GM23338 (cell line): ENCODE results near the gene TMEM125. TPM values are rescaled to one million over a fixed set of nuclear protein-coding genes. Genes with fewer than 3 reads are reported as not detected.

Source experiments
- ATAC-seq: fragments of 200-7000 bp; cut with Tn5 transposase; 3 replicates; pipeline ENCODE4 v1.9.1; 2020
- DNase-seq: peaks from one replicate; pipeline ENCODE4 v3.0.0-alpha.2; 2015; ENCODE audit warnings: low spot score
- H2AFZ ChIP-seq: fragments of 200-600 bp; sonication (generic); 2 replicates; pipeline ENCODE4 v1.8.0; 2016; ENCODE audit warnings: antibody characterized with exemption, mild to moderate bottlenecking, moderate library complexity
- H3F3A ChIP-seq: fragments of 200-600 bp; sonication (generic); replicated peaks from 2 replicates; pipeline ENCODE4 v1.8.0; 2017; ENCODE audit warnings: antibody characterized with exemption, mixed run types, low read depth
- H3K27ac ChIP-seq: fragments of 200-600 bp; sonication (generic); 2 replicates; pipeline ENCODE4 v1.6.1; 2016; ENCODE audit warnings: low read depth
- H3K27me3 ChIP-seq: fragments of 200-600 bp; sonication (generic); 2 replicates; pipeline ENCODE4 v1.8.0; 2016; ENCODE audit warnings: mild to moderate bottlenecking, mixed run types, moderate library complexity; ENCODE audit not compliant: insufficient read depth
- H3K36me3 ChIP-seq: fragments of 200-600 bp; sonication (generic); 2 replicates; pipeline ENCODE4 v1.8.0; 2016; ENCODE audit warnings: mild to moderate bottlenecking; ENCODE audit not compliant: insufficient read depth
- H3K4me1 ChIP-seq: fragments of 200-600 bp; sonication (generic); 2 replicates; pipeline ENCODE4 v1.8.0; 2016; ENCODE audit warnings: mild to moderate bottlenecking, moderate library complexity; ENCODE audit not compliant: insufficient read depth
- H3K4me2 ChIP-seq: fragments of 200-600 bp; sonication (generic); 2 replicates; pipeline ENCODE4 v1.7.1; 2017; ENCODE audit warnings: mixed run types
- H3K4me3 ChIP-seq: fragments of 200-600 bp; sonication (generic); 2 replicates; pipeline ENCODE4 v1.6.1; 2016; ENCODE audit warnings: mixed run types
- H3K79me2 ChIP-seq: fragments of 200-600 bp; sonication (generic); replicated peaks from 2 replicates; pipeline ENCODE4 v1.8.0; 2017; ENCODE audit warnings: mild to moderate bottlenecking; ENCODE audit not compliant: insufficient read depth
- H3K9me2 ChIP-seq: fragments of 200-600 bp; sonication (generic); 2 replicates; pipeline ENCODE4 v1.8.0; 2017; ENCODE audit not compliant: insufficient read depth
- H4K20me1 ChIP-seq: fragments of 200-600 bp; sonication (generic); replicated peaks from 2 replicates; pipeline ENCODE4 v1.8.0; 2017; ENCODE audit warnings: mild to moderate bottlenecking; ENCODE audit not compliant: insufficient read depth
- H3K27ac Mint-ChIP-seq: 2 replicates; pipeline ENCODE4 v1.8.0; 2020; ENCODE audit warnings: inconsistent platforms, mild to moderate bottlenecking, moderate library complexity, mixed read lengths
- H3K27me3 Mint-ChIP-seq: 3 replicates; pipeline ENCODE4 v1.8.0; 2022; ENCODE audit warnings: low read depth, mild to moderate bottlenecking, moderate library complexity, mixed read lengths, inconsistent platforms; ENCODE audit not compliant: insufficient read depth, poor library complexity
- H3K36me3 Mint-ChIP-seq: 3 replicates; pipeline ENCODE4 v1.8.0; 2021; ENCODE audit warnings: low read depth, mild to moderate bottlenecking, inconsistent platforms, moderate library complexity, mixed read lengths
- H3K4me1 Mint-ChIP-seq: 3 replicates; pipeline ENCODE4 v1.8.0; 2020; ENCODE audit warnings: mild to moderate bottlenecking, inconsistent platforms, mixed read lengths
- H3K4me3 Mint-ChIP-seq: 3 replicates; pipeline ENCODE4 v1.8.0; 2021; ENCODE audit warnings: moderate library complexity, mild to moderate bottlenecking, inconsistent platforms, mixed read lengths
- H3K9me3 Mint-ChIP-seq: 3 replicates; pipeline ENCODE4 v1.8.0; 2020; ENCODE audit warnings: moderate library complexity, mild to moderate bottlenecking, inconsistent platforms, mixed read lengths
- CREB1 ChIP-seq: fragments of 250-450 bp; sonication (Bioruptor Pico); IDR thresholded peaks from 2 replicates; pipeline ENCODE4 v1.5.0; 2020; ENCODE audit warnings: low read depth, mild to moderate bottlenecking, moderate library complexity
- ETS1 ChIP-seq: IDR thresholded peaks from 2 replicates; pipeline ENCODE4 v1.6.1; 2016; ENCODE audit warnings: antibody characterized with exemption
- EZH2 ChIP-seq: fragments of 200-600 bp; sonication (generic); IDR thresholded peaks from one replicate; pipeline ENCODE4 v1.8.0; 2017; ENCODE audit warnings: antibody characterized with exemption, mild to moderate bottlenecking, low read depth; ENCODE audit not compliant: unreplicated experiment
- EZH2phosphoT487 ChIP-seq: fragments of 200-600 bp; sonication (generic); IDR thresholded peaks from one replicate; pipeline ENCODE4 v1.8.1; 2018; ENCODE audit warnings: antibody characterized with exemption; ENCODE audit not compliant: unreplicated experiment
- JUNB ChIP-seq: IDR thresholded peaks from one replicate; pipeline ENCODE4 v1.6.1; 2016; ENCODE audit warnings: antibody characterized with exemption; ENCODE audit not compliant: unreplicated experiment
- NANOG ChIP-seq: IDR thresholded peaks from 2 replicates; pipeline ENCODE4 v1.6.1; 2016; ENCODE audit warnings: antibody characterized with exemption, borderline replicate concordance
- POLR2AphosphoS5 ChIP-seq: IDR thresholded peaks from 2 replicates; pipeline ENCODE4 v1.6.1; 2016; ENCODE audit warnings: antibody characterized with exemption, low read depth
- REST ChIP-seq: IDR thresholded peaks from one replicate; pipeline ENCODE4 v1.6.1; 2018; ENCODE audit warnings: antibody characterized with exemption; ENCODE audit not compliant: unreplicated experiment
- STAT1 ChIP-seq: IDR thresholded peaks from one replicate; pipeline ENCODE4 v1.6.1; 2016; ENCODE audit warnings: antibody characterized with exemption; ENCODE audit not compliant: unreplicated experiment
- ZNF114 ChIP-seq: fragments of 250-450 bp; sonication (Bioruptor Pico); IDR thresholded peaks from 2 replicates; pipeline ENCODE4 v1.5.0; 2020; ENCODE audit warnings: mild to moderate bottlenecking, moderate library complexity
- ZNF331 ChIP-seq: fragments of 250-450 bp; sonication (Bioruptor Pico); IDR thresholded peaks from 2 replicates; pipeline ENCODE4 v1.5.0; 2020; ENCODE audit warnings: low read depth, mild to moderate bottlenecking, moderate library complexity
- ZNF462 ChIP-seq: fragments of 250-450 bp; sonication (Bioruptor Pico); IDR thresholded peaks from 2 replicates; pipeline ENCODE4 v1.5.0; 2020; ENCODE audit warnings: mild to moderate bottlenecking, moderate library complexity
- polyA plus RNA-seq: library from polyadenylated mRNA; unstranded; fragments of >200 nt; fragmentation: Nextera tagmentation; extraction: Ambion mirVana; gene quantifications from 2 replicates; pipeline ENCODE4 v1.2.1, GENCODE V29; 2016
- total RNA-seq: library from RNA; depleted of rRNA; stranded (reverse); fragments of >200 nt; shearing (Covaris generic); gene quantifications from 2 replicates; pipeline ENCODE4 v1.2.3, GENCODE V29; 2014
- TF ChIP-seq, protein P1 (sequence below), 2 experiments: fragments of 200-600 bp in 1 of 2; sonication (generic) in 1 of 2; conservative IDR thresholded peaks; 2 replicates each; pipeline versions ENCODE4 v1.5.1 to v1.6.1; 2016 to 2017; ENCODE audit warnings: antibody characterized with exemption in 2 of 2, low read depth in 2 of 2, mild to moderate bottlenecking in 2 of 2, moderate library complexity in 1 of 2

The TMEM125 gene
- total and polyA plus RNA-seq, 2 experiments from 2014 or later = 16.8 to 39.3 TPM

DNA sequence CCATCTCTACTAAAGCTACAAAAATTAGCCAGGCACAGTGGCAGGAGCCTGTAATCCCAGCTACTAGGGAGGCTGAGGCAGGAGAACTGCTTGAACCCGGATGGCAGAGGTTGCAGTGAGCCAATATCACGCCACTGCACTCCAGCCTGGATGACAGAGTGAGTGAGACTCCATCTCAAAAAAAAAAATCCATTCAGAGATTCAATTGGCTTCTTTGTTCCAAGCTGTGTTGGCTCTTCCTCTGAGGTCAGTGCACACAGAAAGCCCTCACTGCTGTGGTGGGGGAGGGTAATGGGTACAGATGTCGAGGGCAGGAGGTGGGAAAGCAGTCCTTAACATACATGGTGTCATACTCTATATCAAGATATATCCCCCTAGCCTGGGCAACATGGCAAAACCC, 45.7 kb downstream of the TMEM125 start:
- peaks cover 7% of the 10 kb centered on the region; the same call in 2 of the 3 replicates for H3K4me1 Mint-ChIP-seq
- no peaks in the 10 kb centered on the region for H3K36me3 Mint-ChIP-seq
- no peaks in the 10 kb centered on the region for H3K4me1 ChIP-seq
- H3K4me2 ChIP-seq = no peak overlapping the region
- H3K27me3 Mint-ChIP-seq = peaks cover 11% of the 10 kb centered on the region
- no peaks in the 10 kb centered on the region for H3F3A ChIP-seq
- H3K79me2 ChIP-seq = no peaks in the 10 kb centered on the region
- no peak overlapping the region for H2AFZ ChIP-seq
- ATAC-seq (no peak), DNase-seq (no peak)
- no peaks in the 10 kb centered on the region for H3K36me3 ChIP-seq
- H3K27ac ChIP-seq = no peak overlapping the region
- H3K4me3 ChIP-seq = no peak overlapping the region
- no peaks in the 10 kb centered on the region for H3K9me3 Mint-ChIP-seq
- H3K9me2 ChIP-seq = no peaks in the 10 kb centered on the region
- no peaks in the 10 kb centered on the region for H3K27me3 ChIP-seq
- H3K27ac Mint-ChIP-seq = no peak overlapping the region
- no peaks in the 10 kb centered on the region for H4K20me1 ChIP-seq
- TF ChIP-seq ZNF114 (no peak), EZH2phosphoT487 (no peak), POLR2AphosphoS5 (no peak), STAT1 (no peak), CREB1 (no peak), ZNF462 (CRISPR knock-in tag) (no peak), EZH2 (no peak), JUNB (no peak), REST (no peak), ZNF331 (CRISPR knock-in tag) (no peak), ETS1 (no peak), NANOG (no peak)
- TF ChIP-seq, protein P1, sequence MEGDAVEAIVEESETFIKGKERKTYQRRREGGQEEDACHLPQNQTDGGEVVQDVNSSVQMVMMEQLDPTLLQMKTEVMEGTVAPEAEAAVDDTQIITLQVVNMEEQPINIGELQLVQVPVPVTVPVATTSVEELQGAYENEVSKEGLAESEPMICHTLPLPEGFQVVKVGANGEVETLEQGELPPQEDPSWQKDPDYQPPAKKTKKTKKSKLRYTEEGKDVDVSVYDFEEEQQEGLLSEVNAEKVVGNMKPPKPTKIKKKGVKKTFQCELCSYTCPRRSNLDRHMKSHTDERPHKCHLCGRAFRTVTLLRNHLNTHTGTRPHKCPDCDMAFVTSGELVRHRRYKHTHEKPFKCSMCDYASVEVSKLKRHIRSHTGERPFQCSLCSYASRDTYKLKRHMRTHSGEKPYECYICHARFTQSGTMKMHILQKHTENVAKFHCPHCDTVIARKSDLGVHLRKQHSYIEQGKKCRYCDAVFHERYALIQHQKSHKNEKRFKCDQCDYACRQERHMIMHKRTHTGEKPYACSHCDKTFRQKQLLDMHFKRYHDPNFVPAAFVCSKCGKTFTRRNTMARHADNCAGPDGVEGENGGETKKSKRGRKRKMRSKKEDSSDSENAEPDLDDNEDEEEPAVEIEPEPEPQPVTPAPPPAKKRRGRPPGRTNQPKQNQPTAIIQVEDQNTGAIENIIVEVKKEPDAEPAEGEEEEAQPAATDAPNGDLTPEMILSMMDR (conservative IDR thresholded peaks at IDR 0.05; ENCODE audit: low read depth in 2 of 2) = no peak
- no peak overlapping the region for H3K4me3 Mint-ChIP-seq
